OCI-LY1 (cell line): ENCODE measurements around the gene CDK13.
"Not testable (repeated sequence)": the region's sequence is repeated elsewhere in the genome, so short reads cannot be mapped to it uniquely, and the experiment has no call there.

ENCODE experiments used
- H2AFZ ChIP-seq: fragments of 200-600 bp; sonication (generic), shearing (Covaris generic); 2 replicates; pipeline ENCODE4 v1.6.0; 2014; ENCODE audit warnings: antibody characterized with exemption, mild to moderate bottlenecking, low read length
- H3F3A ChIP-seq: fragments of 200-600 bp; sonication (generic), shearing (Covaris generic); 2 replicates; pipeline ENCODE4 v1.6.0; 2014; ENCODE audit warnings: mild to moderate bottlenecking, antibody characterized with exemption, low read length, moderate library complexity; ENCODE audit not compliant: insufficient read depth
- H3K27ac ChIP-seq: fragments of 200-600 bp; sonication (generic); 2 replicates; pipeline ENCODE4 v1.5.1; 2014; ENCODE audit warnings: low read length, mixed run types, mild to moderate bottlenecking, low read depth; ENCODE audit not compliant: poor library complexity, severe bottlenecking
- H3K27me3 ChIP-seq: fragments of 200-600 bp; sonication (generic); 2 replicates; pipeline ENCODE4 v1.6.0; 2014; ENCODE audit warnings: antibody characterized with exemption, mild to moderate bottlenecking, low read length, moderate library complexity; ENCODE audit not compliant: insufficient read depth
- H3K36me3 ChIP-seq: fragments of 200-600 bp; sonication (generic); 2 replicates; pipeline ENCODE4 v1.6.1; 2014; ENCODE audit warnings: mild to moderate bottlenecking, antibody characterized with exemption, low read length, moderate library complexity, mixed read lengths; ENCODE audit not compliant: insufficient read depth
- H3K4me1 ChIP-seq: fragments of 200-600 bp; sonication (generic); 2 replicates; pipeline ENCODE4 v1.5.1; 2014; ENCODE audit warnings: mild to moderate bottlenecking, low read length, moderate library complexity; ENCODE audit not compliant: insufficient read depth, severe bottlenecking
- H3K4me2 ChIP-seq: fragments of 200-600 bp; sonication (generic), shearing (Covaris generic); 2 replicates; pipeline ENCODE4 v1.6.1; 2014; ENCODE audit warnings: low read length
- H3K4me3 ChIP-seq: fragments of 200-600 bp; sonication (generic); 2 replicates; pipeline ENCODE4 v1.5.1; 2014; ENCODE audit warnings: low read length, low read depth, mild to moderate bottlenecking, mixed read lengths; ENCODE audit not compliant: poor library complexity, severe bottlenecking
- H3K79me2 ChIP-seq: fragments of 200-600 bp; shearing (Covaris generic); 2 replicates; pipeline ENCODE4 v1.6.1; 2016; ENCODE audit warnings: mixed run types, low read length, mixed read lengths; ENCODE audit not compliant: insufficient read depth
- H3K9ac ChIP-seq: fragments of 200-600 bp; sonication (generic), shearing (Covaris generic); 2 replicates; pipeline ENCODE4 v1.6.1; 2014; ENCODE audit warnings: mild to moderate bottlenecking, low read length, mixed read lengths
- H3K9me2 ChIP-seq: fragments of 200-600 bp; sonication (generic), shearing (Covaris generic); 2 replicates; pipeline ENCODE4 v1.6.1; 2014; ENCODE audit warnings: low read depth, mild to moderate bottlenecking, low read length, mixed read lengths
- H3K9me3 ChIP-seq: fragments of 200-600 bp; shearing (Covaris generic); 2 replicates; pipeline ENCODE4 v1.6.1; 2014; ENCODE audit warnings: low read length, mixed read lengths
- H4K20me1 ChIP-seq: fragments of 200-600 bp; sonication (generic), shearing (Covaris generic); 2 replicates; pipeline ENCODE4 v1.6.0; 2016; ENCODE audit warnings: mild to moderate bottlenecking, low read length; ENCODE audit not compliant: insufficient read depth
- EZH2 ChIP-seq: fragments of 200-600 bp; sonication (generic), shearing (Covaris generic); IDR thresholded peaks from 2 replicates; pipeline ENCODE4 v1.8.0; 2017; ENCODE audit warnings: borderline replicate concordance, mixed run types, mild to moderate bottlenecking, antibody characterized with exemption, low read length, moderate library complexity, mixed read lengths
- TF ChIP-seq, protein P1 (sequence below): fragments of 200-600 bp; sonication (generic), shearing (Covaris generic); IDR thresholded peaks from 2 replicates; pipeline ENCODE4 v1.5.1; 2017; ENCODE audit warnings: mild to moderate bottlenecking, antibody characterized with exemption, low read length, moderate library complexity, mixed read lengths

Gene CDK13

DNA sequence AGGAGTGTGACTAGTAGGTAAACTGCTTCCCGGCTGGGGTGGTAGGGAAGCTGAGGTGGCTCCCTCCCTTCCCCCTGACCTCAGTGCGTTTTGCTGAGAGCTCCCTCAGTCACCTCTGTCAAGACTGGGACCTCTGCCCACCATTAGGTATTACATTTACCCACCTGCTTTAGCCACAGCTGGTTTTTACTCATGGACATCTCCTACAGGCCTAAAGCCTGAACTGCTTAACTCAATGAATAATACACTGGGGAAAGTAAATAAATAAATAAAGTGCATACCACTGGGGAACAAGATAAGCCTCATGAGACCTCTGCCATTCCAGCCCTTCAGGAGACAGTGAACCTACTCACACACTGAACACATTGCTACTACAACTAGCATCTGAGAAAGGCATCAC is 38.9 kb upstream of the CDK13 start:
- Histone ChIP-seq H3K9me2 (no peaks in the 10 kb centered on the region), H3K36me3 (no peaks in the 10 kb centered on the region), H3F3A (no peaks in the 10 kb centered on the region), H3K9ac (no peak overlapping the region), H3K4me1 (no peaks in the 10 kb centered on the region), H3K4me3 (no peak overlapping the region), H3K4me2 (no peak overlapping the region), H4K20me1 (no peaks in the 10 kb centered on the region), H3K27me3 (no peaks in the 10 kb centered on the region), H3K9me3 (0 out of 2 replicates have a peak, but pooled peaks cover 2% of the 10 kb centered on the region), H3K27ac (no peak overlapping the region), H3K79me2 (no peaks in the 10 kb centered on the region), H2AFZ (no peak overlapping the region)
- no peak for TF ChIP-seq EZH2
- TF ChIP-seq, protein P1, sequence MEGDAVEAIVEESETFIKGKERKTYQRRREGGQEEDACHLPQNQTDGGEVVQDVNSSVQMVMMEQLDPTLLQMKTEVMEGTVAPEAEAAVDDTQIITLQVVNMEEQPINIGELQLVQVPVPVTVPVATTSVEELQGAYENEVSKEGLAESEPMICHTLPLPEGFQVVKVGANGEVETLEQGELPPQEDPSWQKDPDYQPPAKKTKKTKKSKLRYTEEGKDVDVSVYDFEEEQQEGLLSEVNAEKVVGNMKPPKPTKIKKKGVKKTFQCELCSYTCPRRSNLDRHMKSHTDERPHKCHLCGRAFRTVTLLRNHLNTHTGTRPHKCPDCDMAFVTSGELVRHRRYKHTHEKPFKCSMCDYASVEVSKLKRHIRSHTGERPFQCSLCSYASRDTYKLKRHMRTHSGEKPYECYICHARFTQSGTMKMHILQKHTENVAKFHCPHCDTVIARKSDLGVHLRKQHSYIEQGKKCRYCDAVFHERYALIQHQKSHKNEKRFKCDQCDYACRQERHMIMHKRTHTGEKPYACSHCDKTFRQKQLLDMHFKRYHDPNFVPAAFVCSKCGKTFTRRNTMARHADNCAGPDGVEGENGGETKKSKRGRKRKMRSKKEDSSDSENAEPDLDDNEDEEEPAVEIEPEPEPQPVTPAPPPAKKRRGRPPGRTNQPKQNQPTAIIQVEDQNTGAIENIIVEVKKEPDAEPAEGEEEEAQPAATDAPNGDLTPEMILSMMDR = no peak

DNA sequence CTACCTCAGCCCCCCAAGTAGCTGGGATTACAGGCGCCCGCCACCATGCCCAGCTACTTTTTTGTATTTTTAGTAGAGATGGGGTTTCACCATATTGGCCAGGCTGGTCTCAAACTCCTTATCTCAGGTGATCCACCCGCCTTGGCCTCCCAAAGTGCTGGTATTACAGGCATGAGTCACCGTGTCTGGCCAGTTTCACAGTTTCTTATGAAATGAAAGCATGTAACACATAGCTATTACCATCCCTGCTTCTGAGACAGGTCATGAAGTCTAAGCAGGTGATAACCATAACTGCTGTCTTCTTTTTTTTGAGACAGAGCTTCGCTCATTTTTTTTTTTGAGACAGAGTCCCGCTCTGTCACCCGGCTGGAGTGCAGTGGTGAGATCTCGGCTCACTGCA is 34.2 kb upstream of the CDK13 start:
- not testable (repeated sequence) for H3K9ac ChIP-seq, H3F3A ChIP-seq, H3K9me3 ChIP-seq, H3K4me2 ChIP-seq, H3K4me3 ChIP-seq, H2AFZ ChIP-seq, H3K36me3 ChIP-seq, H3K9me2 ChIP-seq, H3K27ac ChIP-seq, H4K20me1 ChIP-seq, H3K79me2 ChIP-seq, H3K27me3 ChIP-seq, H3K4me1 ChIP-seq

DNA sequence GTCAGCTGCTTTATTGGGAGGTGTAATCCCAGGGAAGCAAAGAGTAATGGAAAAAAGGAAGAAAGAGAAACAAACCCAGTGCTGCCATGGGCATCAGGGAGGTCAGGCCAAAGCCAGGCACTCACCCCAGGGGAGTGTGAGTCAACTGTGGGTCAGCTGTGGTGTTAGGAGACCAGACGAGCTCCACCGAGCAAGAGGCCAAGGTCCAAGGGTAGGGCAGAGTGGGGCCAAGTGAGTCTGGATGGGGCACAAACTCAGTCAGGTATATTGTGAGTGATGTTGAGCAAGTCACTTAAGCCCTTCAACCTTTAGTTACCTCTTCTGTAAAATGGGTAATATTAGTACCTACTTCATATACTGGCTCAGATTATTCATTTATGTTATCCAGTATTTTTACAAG is 30.4 kb upstream of the CDK13 start:
- Histone ChIP-seq H3K9me2 (no peaks in the 10 kb centered on the region), H3K36me3 (no peaks in the 10 kb centered on the region)

More for the DNA sequence above, 30.4 kb upstream of the CDK13 start:
- Histone ChIP-seq H3F3A (no peaks in the 10 kb centered on the region), H4K20me1 (no peaks in the 10 kb centered on the region), H3K4me2 (no peak overlapping the region), H3K4me1 (no peaks in the 10 kb centered on the region), H3K4me3 (no peak overlapping the region), H2AFZ (no peak overlapping the region), H3K9me3 (no peaks in the 10 kb centered on the region), H3K27ac (no peak overlapping the region), H3K79me2 (no peaks in the 10 kb centered on the region), H3K27me3 (no peaks in the 10 kb centered on the region), H3K9ac (no peak overlapping the region)
- TF ChIP-seq, protein P1 = no peak
- no peak for TF ChIP-seq EZH2
